NCI-H345 treated with DMSO at 0.1 percent for 48 hours (cell line): Measurements from ENCODE around the gene LYRM4.

Source experiments
- DNase-seq: peaks from one replicate; lab custom pipeline; 2025; ENCODE audit not compliant: unreplicated experiment; lab: John Stamatoyannopoulos, UW

The LYRM4 gene

DNA sequence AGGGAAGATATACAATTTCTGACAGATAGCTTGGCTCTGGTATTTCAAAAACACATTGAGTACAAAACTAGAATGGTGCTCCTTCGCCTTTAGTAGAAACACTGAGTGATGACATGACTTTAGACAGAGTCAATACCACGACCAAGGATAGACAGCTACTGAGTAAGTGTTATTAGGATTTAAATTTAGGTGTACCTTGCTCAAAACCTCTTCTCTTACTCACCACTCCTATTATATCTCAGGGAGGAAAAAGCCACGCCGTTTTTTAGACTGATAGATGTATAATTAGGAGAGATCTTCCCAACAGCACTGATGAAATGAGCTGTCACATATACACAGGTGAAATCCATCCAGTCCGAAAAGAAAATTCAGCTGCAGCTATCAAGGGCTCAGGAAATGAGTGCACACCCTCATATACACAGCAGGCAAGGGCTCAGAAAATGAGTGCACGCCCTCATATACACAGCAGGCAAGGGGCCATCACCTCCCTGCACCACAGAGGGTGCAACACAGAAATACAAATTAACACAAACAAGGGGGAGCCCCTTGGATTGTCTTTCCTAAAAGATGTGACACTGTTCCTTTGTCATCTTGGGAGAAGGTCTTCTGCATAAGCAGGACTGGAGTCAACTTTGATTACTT lies 53.7 kb downstream of the LYRM4 start:
- DNase-seq: no peak

DNA sequence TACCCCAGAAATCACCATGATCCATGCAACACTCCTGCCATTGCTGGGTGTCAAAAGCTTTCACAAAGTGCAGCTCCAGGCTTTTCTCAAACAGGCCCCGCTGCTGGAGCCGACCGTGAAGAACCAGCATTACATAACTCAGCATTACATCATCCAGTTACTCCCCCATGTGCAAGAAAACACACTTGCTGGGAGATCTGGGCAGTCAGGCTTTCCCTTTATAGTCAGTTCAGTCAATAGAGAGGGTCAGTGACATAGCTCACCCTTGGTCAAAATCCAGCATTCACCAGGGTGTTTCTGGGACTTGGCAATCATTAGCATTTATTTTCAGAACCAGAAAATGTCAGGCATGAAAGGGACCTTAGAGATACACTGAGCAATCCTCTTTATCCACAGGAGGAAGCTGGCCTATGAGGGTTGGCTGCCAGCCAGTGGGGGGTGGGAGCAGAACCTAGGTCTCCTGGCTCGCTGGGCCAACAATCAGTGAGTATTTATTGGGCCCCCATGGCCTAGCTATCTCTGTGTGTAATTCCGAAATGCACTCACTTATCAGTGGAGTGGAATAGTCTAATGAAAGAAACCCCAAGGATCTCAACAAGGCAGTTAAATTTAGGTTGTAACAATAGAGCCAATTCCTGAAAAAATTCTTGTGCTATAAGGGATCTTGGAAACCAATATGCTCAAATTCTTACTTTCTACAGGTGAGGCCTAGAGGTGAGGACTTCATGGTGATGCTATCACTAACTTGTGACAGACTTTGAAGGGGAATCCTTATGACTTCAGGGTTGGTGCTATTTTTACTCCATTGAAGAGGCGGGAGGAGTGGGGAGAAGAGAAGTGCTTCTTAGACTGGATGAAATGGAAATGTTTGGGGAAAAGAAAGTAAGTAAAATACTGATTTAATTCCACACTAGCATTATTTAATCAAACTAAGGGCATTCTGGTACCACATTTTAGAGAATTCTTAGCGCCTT lies 54.6 kb downstream of the LYRM4 start:
- no peak for DNase-seq

DNA sequence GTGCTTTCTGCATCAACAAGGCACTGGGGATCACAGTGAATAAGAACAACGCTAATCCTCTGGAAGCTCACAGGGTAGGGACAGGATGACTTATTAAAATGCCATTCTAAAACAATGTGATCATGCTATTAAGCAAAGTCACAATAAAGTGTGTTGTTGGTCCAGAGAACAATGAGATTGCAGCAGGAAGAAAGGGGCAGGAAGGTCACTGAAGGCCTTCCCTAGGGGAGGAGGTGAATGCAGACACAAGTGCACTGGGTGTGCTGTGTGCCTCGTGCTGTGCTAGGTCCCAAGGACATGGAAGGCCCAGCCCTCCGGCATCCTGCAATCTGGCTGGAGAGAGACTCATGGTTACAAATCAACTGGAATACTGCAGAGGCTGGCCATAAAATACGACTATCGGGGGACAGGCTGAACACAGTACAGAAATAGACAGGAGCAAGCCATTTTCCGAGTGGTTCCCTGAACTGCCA lies 55.7 kb downstream of the LYRM4 start:
- no peak for DNase-seq

DNA sequence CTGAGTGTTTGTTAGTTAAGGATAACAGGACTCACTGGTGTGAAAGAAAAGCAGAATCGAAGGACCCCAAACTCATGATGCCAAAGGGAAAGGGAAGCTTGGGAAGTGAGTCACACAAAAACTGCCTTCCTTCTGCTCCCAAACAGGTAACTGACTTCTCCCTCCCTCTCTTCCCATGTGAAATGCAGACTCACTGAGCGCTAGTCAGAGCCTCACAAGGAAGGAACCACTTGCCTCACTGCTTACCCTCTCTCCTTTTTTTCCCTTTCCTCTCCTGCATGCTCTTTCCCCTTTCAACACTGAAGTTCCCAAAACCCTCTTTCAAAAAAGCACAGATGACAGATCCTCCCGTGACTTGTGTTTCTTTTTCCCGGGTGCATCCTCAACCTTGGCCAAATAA lies 56.4 kb downstream of the LYRM4 start:
- no peak for DNase-seq

DNA sequence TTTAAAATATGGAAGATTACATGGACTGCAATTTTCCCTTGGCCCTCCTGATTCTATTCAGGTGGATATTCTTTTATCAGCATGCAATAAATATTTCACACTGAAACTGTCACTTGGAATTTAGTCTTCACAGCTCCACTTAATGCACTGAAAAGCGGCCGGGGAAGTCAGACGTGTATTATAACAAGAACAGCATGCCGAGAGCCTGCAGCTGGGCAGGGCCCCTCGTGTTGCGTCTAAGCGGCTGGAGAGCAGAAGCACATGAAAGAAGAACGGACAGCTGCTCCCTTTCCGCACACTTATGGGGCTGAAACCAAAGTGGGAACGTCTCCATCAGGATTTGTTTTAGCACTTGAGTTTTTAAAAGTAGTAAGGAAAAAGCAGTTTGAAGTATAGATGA lies 57.2 kb downstream of the LYRM4 start:
- DNase-seq: no peak

DNA sequence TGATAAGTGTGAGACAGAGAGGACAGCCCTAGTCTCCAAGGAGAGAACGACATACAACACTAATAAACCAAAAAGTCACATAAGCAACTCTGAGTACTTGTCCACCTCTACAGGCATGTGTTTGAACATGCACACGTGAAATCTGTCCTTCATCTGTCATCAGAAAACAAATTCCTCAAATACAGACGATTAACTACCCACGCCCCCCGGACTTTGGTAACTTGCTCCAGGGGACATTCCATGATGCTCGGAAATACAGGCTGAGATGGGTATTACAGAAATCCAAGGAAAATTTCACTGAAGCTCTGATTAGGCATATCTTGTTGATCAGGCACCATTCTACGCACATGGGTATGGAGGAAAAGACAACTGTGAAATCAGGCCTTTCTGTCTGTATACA lies 57.8 kb downstream of the LYRM4 start:
- DNase-seq: no peak

DNA sequence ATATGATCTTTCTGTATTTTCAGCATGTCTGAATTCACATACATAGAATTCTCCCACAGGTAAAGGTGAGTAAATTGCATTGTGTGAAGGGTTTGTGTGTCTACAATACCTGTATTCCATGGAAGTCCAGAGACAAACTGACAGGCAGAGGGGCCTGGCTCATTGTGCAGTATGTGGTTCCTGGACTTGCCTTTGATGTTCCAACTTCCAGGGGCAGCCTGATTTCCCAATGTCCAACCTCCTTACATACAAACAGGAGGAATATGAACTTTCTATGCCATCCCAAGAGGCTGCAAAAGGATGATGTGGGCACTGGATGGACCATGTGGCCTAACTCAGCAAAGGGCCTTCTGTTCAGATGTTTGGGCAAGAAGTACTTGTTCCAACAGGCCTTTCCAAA lies 58.5 kb downstream of the LYRM4 start:
- no peak for DNase-seq

DNA sequence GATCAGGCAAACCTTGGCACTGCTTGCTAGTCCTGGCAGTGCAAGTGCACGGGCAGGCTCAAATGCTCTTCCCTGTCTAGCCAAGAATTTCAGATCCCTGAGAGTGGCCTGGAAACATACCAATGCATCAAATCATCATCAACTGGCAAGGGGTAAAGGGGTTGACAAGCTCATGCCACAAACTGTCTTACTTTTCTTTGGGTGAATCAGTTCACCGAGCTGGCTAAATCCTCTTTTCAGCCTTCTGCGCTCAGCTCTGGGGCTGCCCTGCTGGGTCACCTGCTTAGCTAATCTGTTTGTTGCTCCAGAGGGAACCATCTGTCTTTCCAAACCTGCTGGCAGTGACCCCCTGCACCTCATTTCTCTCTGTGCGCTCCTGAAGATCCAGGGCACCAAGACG lies 59.5 kb downstream of the LYRM4 start:
- DNase-seq: no peak

DNA sequence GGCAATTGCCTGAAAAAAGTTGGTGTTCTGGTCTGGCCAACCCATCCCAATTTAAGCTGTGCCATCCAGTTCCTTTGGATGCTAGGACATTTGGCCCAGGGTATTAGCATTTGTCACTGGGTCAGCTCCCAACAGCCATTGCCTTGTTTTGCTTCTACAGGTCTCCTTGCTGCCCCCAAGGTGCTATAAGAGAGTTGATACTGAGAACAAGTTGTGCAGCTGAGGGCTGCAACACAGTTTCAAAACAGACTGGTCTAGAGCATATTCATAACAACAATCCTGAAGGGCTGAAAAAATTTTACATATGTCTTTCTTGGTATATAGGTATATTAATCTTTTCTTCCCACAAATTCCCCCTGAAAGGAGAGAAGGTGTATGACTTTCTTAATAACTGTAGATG lies 61.0 kb downstream of the LYRM4 start:
- no peak for DNase-seq

DNA sequence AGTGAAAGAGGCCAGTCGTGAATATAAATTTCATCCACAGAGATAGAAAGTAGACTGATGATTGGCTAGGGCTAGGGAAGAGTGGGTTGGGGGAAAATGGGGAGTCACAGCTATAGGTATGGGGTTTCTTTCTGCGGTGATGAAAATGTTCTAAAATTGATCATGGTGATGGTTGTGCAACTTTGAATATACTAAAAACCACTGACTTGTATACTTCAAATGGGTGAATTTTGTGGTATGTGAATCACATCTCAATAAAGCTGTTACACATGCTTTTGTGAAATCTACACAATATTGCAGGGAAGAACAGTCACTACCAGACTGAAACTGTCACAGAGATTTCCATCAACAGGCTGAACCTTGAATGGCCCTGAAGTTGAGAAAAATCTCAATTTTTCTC lies 61.5 kb downstream of the LYRM4 start:
- no peak for DNase-seq

DNA sequence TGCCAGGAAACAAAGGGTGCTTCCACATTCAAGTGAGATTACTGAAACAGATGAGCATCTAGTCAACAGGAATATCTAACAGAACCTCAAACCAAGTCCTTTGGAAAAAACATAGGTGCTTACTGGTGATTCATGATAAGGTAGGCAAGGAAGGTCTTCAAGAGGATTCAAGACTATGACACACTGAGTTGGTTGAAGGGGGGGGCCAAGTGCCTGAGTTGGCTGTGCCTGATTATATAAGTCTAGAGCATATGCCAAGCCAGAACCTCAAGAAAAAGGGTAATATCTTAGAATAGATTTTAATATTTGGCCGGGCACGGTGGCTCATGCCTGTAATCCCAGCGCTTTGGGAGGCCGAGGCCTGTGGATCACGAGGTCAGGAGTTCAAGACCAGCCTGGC lies 63.7 kb downstream of the LYRM4 start:
- no peak for DNase-seq

DNA sequence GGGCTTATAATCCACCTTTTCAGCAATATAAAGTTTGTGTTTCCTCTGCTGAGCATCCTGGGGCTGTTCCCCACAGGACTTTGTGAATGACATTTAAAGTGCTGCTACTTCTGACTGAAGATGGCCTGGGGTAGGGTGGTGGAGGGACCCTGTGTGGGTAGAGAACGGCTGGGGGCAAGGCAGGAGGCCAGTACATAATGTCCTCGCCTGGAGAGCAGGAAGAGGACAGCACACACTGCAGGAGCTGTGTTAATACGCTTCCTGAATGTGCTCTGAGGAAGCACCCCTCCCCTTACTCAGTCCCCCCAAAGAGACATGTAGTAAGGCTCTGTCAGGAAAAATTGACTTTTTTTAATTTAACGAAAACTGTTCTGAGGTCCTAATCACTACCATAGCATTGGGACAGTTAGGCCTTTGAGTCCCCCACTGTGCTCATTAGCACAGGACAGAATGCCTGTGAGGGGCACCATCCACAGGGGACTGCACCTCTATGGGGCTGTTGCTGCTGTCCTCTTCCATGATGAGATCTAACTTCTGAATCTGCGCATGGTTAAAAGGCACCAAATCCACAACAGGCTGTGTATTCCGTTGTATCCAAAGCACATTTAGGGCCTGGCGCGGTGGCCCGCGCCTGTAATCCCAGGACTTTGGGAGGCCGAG lies 68.5 kb downstream of the LYRM4 start:
- DNase-seq: no peak

DNA sequence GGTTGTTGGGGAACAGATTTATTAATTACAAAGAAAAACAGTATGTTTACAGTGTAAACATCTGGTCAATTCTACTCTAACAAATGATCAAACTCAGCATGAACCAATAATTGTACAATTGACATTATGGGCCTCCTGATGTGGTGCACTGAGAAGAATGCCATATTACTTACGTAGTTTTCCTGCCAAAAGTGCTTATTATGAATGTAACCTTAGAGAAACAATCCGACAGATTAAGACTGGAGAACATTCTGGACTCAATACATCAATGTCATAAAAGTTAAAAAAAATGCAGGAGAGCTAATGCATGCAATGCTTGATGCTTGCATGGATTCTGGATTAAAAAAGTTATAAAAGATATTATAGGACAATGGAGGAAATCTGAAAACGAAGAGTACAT lies 69.0 kb downstream of the LYRM4 start:
- DNase-seq: no peak

DNA sequence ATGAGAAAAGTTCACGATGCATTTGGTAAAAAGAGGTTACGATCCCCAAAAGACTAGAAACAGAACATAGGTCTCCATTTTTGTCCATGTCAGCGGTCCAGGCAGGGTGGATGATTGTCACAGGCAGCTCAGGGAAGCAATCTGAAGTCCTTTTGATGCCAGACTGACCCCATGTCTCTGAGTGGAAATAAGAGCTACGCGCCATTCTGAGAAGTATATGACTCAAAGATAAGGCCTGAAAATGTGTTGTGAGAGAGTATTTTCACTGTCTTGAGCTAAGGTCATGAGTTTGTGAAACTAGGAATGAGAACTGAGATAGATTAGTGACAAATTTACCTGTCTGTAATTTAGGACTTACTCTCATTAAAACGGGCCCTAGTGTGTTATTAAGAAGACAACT lies 69.5 kb downstream of the LYRM4 start:
- no peak for DNase-seq

DNA sequence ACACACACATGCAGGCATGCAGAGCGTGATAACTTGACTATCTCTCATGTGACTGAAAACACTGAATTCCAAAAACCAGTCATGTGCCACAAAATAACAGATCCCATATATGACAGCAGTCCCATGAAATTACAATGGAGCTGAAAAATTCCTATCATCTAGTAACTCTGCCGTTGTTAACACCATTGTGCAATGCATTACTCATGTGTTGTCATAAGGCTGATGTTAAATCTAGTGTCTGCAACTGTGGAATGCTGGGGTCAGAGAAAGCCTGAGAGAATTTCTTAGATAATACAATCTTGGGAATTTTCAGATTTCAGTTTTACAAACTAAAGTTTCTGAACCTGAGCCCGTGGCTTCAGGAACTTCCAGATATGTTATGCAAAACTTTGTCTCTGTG lies 70.2 kb downstream of the LYRM4 start:
- DNase-seq: no peak

DNA sequence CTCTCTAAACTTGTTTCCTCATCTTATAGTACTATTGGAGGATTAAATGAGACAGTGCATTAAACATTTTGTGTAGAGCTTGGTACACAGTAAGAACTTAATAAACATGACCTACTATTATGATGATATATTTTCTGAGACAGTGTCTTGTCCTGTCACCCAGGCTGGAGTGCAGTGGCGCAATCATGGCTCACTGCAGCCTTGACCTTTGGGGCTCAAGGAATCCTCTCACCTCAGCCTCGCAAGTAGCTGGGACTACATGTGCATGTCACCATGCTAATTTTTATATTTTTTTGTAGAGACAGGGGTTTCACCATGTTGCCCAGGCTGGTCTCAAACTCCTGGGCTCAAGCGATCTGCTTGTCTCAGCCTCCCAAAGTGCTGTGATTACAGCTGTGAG lies 72.1 kb downstream of the LYRM4 start:
- DNase-seq: no peak

DNA sequence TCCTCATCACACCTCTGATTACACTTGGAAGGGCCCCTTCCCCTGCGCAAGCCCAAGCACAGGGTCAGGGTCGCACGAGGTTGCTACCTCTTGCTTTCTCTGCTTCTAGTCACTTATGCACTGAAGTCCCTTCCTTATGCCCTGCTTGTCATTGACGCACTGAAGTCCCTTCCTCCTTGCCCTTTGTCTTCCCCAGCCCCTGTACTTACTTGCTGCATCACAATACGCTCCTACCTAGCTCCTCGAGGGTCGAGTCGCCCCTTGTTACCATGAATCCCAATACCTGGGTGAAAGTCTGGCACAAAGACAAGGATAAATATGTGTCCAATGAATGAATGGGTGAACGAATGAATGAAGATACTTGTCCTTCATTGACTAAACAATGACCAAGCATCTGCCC lies 75.9 kb downstream of the LYRM4 start:
- DNase-seq: no peak

DNA sequence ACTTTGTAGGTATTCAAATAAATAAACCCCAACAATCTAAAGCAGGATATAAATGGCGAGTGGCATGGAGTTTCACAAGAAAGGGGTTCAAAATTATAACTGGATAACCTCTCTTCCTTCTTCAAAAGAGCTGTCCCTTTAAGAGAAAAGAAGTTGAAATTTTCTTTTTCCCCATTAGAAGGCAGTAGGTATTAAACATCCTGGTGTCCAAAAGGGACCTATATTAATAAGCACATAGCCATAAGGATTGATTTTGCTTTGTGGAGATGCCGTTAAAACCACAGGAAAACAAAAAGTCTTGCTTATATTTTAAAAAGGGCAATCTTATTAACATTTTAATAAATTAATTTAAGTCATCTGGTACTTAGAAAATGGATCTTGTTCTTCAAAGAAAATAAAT lies 76.5 kb downstream of the LYRM4 start:
- no peak for DNase-seq

DNA sequence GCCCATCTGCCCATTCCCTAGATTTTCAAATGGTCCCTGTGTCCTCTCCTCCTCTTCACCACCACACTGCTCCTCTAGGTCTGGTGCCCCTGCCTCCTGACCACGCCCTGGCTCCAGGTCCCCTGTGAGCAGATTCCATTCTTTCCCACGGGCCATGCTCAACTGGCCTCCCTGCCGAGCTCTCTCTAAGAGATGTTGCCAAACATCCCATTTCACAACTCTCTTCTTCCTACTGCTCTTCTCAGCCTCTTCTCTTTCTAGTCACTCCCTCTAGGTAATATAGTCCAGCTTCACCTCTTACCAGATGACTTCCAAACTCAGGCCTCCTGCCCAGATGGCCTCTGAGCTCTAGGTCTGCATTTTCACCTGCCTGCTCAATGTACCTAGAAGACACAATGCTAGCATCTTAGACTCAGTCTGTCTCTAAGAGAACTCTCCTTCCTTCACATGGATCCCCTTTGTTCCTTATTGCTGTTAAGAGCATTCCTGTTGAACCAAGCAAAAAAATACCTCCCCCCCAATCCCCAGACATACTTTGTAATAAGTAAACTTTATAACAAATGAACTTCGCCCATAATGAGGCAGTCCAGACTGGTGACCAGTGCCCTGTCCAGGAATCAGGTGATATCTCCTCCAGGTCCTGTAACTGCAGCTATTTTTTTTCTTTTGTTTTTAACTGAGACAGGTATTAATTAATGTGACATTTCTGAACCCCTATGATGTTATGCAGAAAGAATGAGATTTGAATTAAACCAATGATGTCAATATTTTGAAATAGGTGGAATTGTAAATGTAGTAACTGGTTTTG lies 79.0 kb downstream of the LYRM4 start:
- no peak for DNase-seq

DNA sequence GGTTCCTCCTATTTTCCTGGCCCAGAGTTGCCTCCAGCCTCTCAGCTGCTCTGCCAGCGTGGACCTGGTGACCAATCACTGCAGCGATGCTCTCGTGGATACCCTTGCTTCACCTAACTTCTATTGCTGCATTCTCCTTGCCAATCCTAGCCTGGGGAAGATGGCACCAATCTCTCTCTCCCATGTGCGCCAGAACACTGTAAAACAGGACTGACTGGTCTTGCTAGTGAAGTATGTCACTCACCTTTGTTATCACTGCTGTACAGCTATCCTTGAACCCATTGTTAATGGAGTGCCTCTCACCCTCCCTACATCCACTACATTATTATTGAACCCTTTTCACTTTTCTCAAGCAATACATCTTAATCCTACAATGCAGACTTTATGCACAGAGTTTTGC lies 80.1 kb downstream of the LYRM4 start:
- DNase-seq: no peak

DNA sequence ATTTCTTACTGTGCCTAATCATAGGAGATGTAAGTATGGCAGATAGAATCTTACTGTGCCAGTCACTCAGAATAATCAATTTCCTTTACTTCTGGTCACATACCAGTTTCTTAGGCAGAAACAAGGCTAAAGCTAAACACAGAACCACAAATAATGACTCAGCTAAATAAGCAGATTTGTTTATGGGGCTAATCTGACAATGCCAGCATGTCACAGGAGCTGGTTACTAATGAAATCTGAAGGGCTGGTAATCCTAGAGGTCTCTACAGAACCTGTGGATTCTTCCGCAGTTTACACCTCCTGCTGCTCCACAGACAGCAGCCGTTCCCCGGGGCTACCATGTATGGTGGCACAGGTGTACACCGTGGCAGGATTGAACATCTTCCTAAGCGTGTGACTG lies 80.8 kb downstream of the LYRM4 start:
- no peak for DNase-seq
